ENCODE results near the gene ARSI.
A peak's percentile ranks its signal among the peaks of the same experiment; 100 is the strongest.

ARSI gene

GRCh38 chr5:150293091-150293941 is 9.4 kb downstream of the ARSI start:
- DNase-seq (ENCODE audit: low read depth), result no peak

GRCh38 chr5:150291388-150292385 is 11.0 kb downstream of the ARSI start:
- no peak for DNase-seq (ENCODE audit: low read depth)

GRCh38 chr5:150289551-150290390 is 12.9 kb downstream of the ARSI start, which contains the start of gene CAMK2A:
Gene CAMK2A (minus strand): TSS chr5:150289773. CDS start chr5:150289625, 148 bp downstream.
- DNase-seq (ENCODE audit: low read depth), result no peak

- no peak for DNase-seq (ENCODE audit: low read depth)
Measured at GRCh38 chr5:150288791-150289190, 13.9 kb downstream of the ARSI start.

- DNase-seq (ENCODE audit: low read depth), result no peak
Measured at GRCh38 chr5:150288361-150288760, 14.3 kb downstream of the ARSI start.

GRCh38 chr5:150286820-150287219 is 15.9 kb downstream of the ARSI start:
- DNase-seq (ENCODE audit: low read depth), result no peak

- no peak for DNase-seq (ENCODE audit: low read depth)
Measured at GRCh38 chr5:150285114-150285513, 17.6 kb downstream of the ARSI start.

- no peak for DNase-seq (ENCODE audit: low read depth)
Measured at GRCh38 chr5:150284311-150284710, 18.4 kb downstream of the ARSI start.

- DNase-seq (ENCODE audit: low read depth), result no peak
Measured at GRCh38 chr5:150283904-150284303, 18.8 kb downstream of the ARSI start.

GRCh38 chr5:150281987-150282386 is 20.7 kb downstream of the ARSI start:
- no peak for DNase-seq (ENCODE audit: low read depth)

- DNase-seq (ENCODE audit: low read depth), result no peak
Measured at GRCh38 chr5:150279330-150280020, 23.2 kb downstream of the ARSI start.

GRCh38 chr5:150278916-150279315 is 23.8 kb downstream of the ARSI start:
- peak; percentile 64 for DNase-seq (ENCODE audit: low read depth)

- DNase-seq (ENCODE audit: low read depth), result no peak
Measured at GRCh38 chr5:150278046-150278730, 24.5 kb downstream of the ARSI start.

GRCh38 chr5:150277043-150277442 is 25.7 kb downstream of the ARSI start:
- DNase-seq (ENCODE audit: low read depth), result no peak

- DNase-seq (ENCODE audit: low read depth), result no peak
Measured at GRCh38 chr5:150274811-150275210, 27.9 kb downstream of the ARSI start.

GRCh38 chr5:150272531-150272930 is 30.2 kb downstream of the ARSI start:
- DNase-seq (ENCODE audit: low read depth), result peak; percentile 28

- DNase-seq (ENCODE audit: low read depth), result no peak
Measured at GRCh38 chr5:150271923-150272322, 30.8 kb downstream of the ARSI start.

- DNase-seq (ENCODE audit: low read depth), result no peak
Measured at GRCh38 chr5:150271296-150271692, 31.4 kb downstream of the ARSI start.

- DNase-seq (ENCODE audit: low read depth), result no peak
Measured at GRCh38 chr5:150270541-150271295, 32.0 kb downstream of the ARSI start.

GRCh38 chr5:150266871-150267291 is 35.8 kb downstream of the ARSI start:
- DNase-seq (ENCODE audit: low read depth), result no peak
